Right atrium auricular region (tissue), 2 donors: ENCODE results near the gene COL2A1. TPM values are rescaled to one million over a fixed set of nuclear protein-coding genes. Genes with fewer than 3 reads are reported as not detected.
A peak's percentile ranks its signal among the peaks of the same experiment; 100 is the strongest.

ENCODE experiments used
- DNase-seq: peaks from one replicate; pipeline ENCODE4 v3.0.0-alpha.2; 2019; ENCODE audit warnings: low spot score
- H3K27ac ChIP-seq, 2 donors: fragments of 200-600 bp; sonication (generic); 1 replicate in 1 of 2; 2 replicates in 1 of 2; pipeline ENCODE4 v1.5.1; 2016 to 2019
- H3K27me3 ChIP-seq, 2 donors: fragments of 200-600 bp; sonication (generic); one replicate each; pipeline versions ENCODE4 v1.5.1 to v1.6.0; 2017 to 2019
- H3K36me3 ChIP-seq: fragments of 200-600 bp; sonication (generic); one replicate; pipeline ENCODE4 v1.5.1; 2016
- H3K4me1 ChIP-seq, 2 donors: fragments of 200-600 bp; sonication (generic); one replicate each; pipeline versions ENCODE4 v1.5.1 to v1.6.0; 2017 to 2019
- H3K4me3 ChIP-seq, 2 donors: fragments of 200-600 bp; sonication (generic); 1 replicate in 1 of 2; 2 replicates in 1 of 2; pipeline ENCODE4 v1.5.1; 2017 to 2019; ENCODE audit warnings: mild to moderate bottlenecking in 1 of 2, moderate library complexity in 1 of 2
- H3K9me3 ChIP-seq, 2 donors: fragments of 200-600 bp; sonication (generic); one replicate each; pipeline ENCODE4 v1.5.1; 2019
- total RNA-seq, 2 donors: library from RNA; depleted of rRNA; stranded (reverse); fragments of >200 nt; gene quantifications; one replicate each; pipeline ENCODE4 v1.1.0, GENCODE V29; 2016
- TF ChIP-seq, protein P1 (sequence below), 2 donors: fragments of 200-600 bp; sonication (generic); IDR thresholded peaks; one replicate each; pipeline ENCODE4 v1.5.1; 2019; ENCODE audit warnings: antibody characterized with exemption in 2 of 2

COL2A1 gene
- total RNA-seq, 2 donors from 2014 or later = not detected

DNA sequence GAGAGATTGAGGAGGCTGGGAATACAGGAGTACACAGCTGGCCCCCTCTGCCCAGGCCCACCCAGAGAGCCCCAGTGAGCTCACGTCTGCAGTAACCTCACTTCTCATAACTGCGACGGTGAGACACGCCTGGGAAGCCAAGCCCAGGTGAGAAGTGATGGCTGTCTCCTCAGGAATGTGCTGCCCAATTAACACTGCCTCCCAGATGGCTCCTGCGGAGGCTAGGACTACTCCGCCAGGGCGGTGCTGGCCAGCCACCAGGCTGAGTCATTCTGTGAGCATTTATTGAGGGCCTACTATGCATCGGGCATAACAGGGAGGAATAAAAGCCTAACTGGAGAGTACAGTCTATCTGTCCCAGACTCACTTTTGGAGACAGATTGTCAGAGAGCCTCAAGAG, 50.2 kb downstream of the COL2A1 start:
- H3K36me3 ChIP-seq = no peaks in the 10 kb centered on the region
- no peak for DNase-seq
- no peak overlapping the region for H3K4me3 ChIP-seq
- TF ChIP-seq, protein P1, sequence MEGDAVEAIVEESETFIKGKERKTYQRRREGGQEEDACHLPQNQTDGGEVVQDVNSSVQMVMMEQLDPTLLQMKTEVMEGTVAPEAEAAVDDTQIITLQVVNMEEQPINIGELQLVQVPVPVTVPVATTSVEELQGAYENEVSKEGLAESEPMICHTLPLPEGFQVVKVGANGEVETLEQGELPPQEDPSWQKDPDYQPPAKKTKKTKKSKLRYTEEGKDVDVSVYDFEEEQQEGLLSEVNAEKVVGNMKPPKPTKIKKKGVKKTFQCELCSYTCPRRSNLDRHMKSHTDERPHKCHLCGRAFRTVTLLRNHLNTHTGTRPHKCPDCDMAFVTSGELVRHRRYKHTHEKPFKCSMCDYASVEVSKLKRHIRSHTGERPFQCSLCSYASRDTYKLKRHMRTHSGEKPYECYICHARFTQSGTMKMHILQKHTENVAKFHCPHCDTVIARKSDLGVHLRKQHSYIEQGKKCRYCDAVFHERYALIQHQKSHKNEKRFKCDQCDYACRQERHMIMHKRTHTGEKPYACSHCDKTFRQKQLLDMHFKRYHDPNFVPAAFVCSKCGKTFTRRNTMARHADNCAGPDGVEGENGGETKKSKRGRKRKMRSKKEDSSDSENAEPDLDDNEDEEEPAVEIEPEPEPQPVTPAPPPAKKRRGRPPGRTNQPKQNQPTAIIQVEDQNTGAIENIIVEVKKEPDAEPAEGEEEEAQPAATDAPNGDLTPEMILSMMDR (IDR thresholded peaks at IDR 0.05) = no peak
- no peaks in the 10 kb centered on the region for H3K9me3 ChIP-seq
- no peaks in the 10 kb centered on the region for H3K27me3 ChIP-seq
- H3K27ac ChIP-seq = no peak overlapping the region
- no peaks in the 10 kb centered on the region for H3K4me1 ChIP-seq

DNA sequence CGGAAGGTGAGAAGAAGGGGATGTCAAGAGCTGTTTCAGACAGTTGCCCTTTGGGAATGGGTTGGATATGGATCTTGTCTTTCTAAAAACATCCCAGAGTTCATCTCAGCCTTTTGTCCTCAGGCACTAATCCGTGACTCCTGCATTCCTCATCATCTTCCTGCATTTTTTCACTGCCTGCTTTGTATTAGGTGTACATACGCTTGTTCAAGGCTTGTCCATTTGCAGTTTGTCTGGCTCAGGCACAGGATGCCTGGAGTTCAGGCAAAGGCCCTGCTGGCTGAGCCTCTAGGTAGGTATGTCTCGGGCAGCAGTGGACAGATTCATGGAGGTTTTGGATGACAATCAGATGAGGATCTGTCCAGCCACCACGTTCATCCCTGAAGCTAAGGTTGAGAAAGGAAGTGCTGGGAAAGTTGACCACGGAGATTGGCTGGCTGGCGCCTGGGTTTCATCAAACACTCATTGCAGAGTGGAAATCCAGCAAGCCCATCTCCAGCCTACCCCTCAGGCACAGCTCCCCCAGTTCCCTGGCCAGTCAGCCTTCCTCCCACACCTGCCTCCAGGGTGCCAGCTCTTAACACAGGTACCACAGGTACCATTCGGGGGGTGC, 53.3 kb downstream of the COL2A1 start:
- TF ChIP-seq, protein P1 (IDR thresholded peaks at IDR 0.05) = no peak
- Histone ChIP-seq H3K27me3 (no peaks in the 10 kb centered on the region), H3K4me1 (no peaks in the 10 kb centered on the region), H3K9me3 (no peaks in the 10 kb centered on the region), H3K27ac (no peak overlapping the region), H3K36me3 (no peaks in the 10 kb centered on the region), H3K4me3 (no peak overlapping the region)
- DNase-seq = no peak

DNA sequence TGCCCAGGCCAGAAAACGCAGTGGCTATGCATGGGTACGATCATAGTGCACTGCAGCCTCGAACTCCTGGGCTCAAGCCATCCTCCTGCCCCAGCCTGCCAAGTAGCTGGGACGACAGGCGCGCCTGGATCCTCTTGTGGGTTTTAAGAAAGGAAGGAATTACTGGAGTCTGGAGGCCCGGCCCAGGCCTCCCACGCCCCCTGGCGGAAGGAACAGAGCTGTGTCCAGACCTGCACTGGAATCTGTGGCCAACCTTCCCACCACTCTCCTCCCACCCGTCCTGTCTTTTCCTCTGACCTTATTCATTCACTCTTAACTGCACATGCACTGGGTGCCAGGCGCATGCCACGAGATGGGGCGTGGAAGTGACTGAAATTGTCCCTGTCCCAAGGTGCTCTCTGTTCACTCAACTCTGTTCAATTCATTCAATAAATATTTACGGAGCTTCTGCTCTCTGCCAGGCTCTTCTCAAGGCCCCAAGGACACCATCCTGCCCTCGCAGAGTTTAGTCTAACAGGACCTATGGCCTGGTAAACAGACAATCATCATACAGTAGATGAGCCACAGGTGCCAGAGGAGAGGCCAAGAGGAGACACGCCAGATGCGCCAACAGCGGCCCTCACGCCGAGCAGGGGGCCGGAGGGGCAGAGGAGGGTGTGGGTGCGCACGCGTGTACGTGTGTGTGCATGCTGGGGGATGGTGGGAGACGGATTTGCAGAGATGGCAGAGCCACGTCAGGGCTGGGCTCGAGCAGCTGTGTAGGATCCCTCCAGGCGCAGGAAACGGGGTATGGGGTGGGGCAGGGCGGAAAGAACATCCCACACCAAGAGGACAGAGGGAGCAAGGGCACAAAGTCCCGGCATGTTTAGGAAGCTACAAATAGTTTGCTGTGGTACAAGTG, 54.6 kb downstream of the COL2A1 start:
- Histone ChIP-seq H3K36me3 (no peaks in the 10 kb centered on the region), H3K4me3 (no peak overlapping the region), H3K27ac (no peak overlapping the region), H3K4me1 (no peaks in the 10 kb centered on the region), H3K9me3 (no peaks in the 10 kb centered on the region), H3K27me3 (no peaks in the 10 kb centered on the region)
- TF ChIP-seq, protein P1 (IDR thresholded peaks at IDR 0.05) = peak; percentile 87 to 88
- DNase-seq = peak; percentile 78

DNA sequence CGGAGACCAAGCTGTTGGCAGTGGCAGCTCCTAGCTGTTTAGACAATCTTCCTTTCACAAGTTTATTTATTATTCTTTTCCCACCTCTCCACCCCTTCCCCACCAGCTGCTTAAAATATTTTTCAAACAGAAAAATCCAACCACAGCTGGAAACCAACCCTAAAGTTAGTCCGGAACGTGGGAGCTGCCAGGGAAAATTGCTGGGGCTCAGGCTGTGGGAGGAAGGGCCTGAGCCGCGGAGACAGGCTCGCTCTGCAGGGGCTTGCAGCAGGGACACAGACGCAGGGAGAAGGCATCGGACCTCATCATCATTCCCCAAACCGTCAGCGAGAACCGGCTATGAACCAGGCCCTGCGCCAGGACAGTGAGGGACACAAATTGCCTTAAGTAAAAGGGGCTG, 56.9 kb downstream of the COL2A1 start:
- H3K27ac ChIP-seq = no peak overlapping the region
- peaks cover 0 to 1% of the 10 kb centered on the region in 2 donors for H3K4me1 ChIP-seq
- no peaks in the 10 kb centered on the region for H3K36me3 ChIP-seq
- no peak for DNase-seq
- no peaks in the 10 kb centered on the region for H3K9me3 ChIP-seq
- H3K4me3 ChIP-seq = no peak overlapping the region
- no peaks in the 10 kb centered on the region for H3K27me3 ChIP-seq
- TF ChIP-seq, protein P1 (IDR thresholded peaks at IDR 0.05) = no peak

DNA sequence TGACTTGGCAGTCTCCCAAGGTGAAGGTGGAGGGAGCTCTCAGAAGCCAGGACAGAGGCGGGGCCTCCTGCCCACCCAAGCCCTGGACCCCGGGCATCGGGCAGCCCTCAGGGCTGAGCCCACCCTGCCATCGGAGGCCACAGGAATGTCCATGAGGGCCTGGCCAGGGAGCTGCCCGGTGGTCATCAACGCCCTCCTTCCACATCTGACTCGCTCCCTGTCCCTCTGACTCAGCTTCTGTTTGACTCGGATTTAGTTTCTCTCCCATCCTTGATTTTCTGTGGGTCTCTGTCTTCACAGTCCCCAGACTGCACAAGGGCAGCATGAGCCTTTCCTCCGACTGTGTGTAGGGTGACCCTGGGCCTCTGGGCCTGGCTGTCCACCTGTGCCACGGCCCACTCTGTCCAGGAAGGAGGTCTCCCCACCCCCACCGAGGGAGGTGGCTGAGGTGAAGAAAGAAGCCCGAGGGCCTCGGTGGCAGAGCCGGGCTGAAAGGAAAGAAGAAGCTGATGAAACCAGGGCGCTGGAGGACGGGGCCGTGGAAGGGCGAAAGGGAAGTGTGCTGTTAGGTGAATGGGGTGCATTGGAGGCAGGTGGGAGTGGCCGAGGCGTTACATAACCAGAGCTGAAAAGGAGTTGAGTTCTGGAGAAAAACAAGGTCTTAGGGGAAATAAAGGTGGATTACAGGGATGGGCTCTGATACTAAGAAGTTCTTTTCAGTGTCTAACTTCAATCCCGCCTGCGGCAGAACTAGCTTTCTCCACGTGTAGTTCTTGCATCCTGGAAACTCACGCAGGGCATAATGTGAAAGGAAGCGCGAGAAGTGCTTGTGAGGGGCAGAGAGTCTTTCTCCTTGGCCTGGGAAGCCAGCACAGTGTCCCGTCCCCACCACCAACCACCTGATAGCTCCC, 57.6 kb downstream of the COL2A1 start:
- Histone ChIP-seq H3K27ac (no peak overlapping the region), H3K36me3 (no peaks in the 10 kb centered on the region), H3K27me3 (no peaks in the 10 kb centered on the region), H3K4me1 (peaks cover 0 to 8% of the 10 kb centered on the region in 2 donors), H3K9me3 (no peaks in the 10 kb centered on the region), H3K4me3 (no peak overlapping the region)
- DNase-seq = no peak
- TF ChIP-seq, protein P1 (IDR thresholded peaks at IDR 0.05) = no peak
